ENCODE results near the gene UST. TPM values are rescaled to one million over a fixed set of nuclear protein-coding genes. Genes with fewer than 3 reads are reported as not detected.

UST gene
- total and polyA plus RNA-seq, 7 experiments from 2014 or later = 0.35 to 2.6 (median 0.46) TPM; not detected in 2

DNA sequence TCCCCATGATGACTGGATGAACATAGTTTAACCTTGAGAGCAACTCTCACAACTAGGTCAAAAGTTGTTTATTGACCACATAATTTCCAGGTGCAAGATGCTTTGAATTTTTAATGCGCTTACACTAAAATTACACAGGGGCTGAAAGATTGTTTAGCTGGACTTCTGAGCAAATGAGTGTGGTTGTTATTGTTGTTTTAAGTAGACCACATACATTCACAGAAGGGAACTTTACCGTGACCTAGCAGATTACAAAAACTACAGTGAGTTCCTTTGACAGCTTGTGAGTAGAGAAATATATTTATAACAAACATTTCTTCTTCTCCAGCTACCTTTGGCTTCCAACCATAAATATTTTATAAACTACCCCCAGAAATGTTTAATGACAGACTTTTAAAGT is 178.9 kb downstream of the UST start:
- ChIA-PET POLR2A (no interaction called here), CTCF (no interaction called here)
- Histone ChIP-seq H3K27ac (ENCODE audit: low read depth, low read length) (no peak overlapping the region), H3K4me3 (ENCODE audit: low read length) (no peak overlapping the region), H3K27me3 (ENCODE audit: control insufficient read depth in 2 of 2, insufficient read depth in 2 of 2, low read length in 2 of 2) (no peaks in the 10 kb centered on the region), H3K9me3 (ENCODE audit: control insufficient read depth in 2 of 3, low read length in 3 of 3) (no peaks in the 10 kb centered on the region), H3K36me3 (ENCODE audit: control insufficient read depth in 2 of 3, insufficient read depth in 3 of 3, low read length in 3 of 3) (no peaks in the 10 kb centered on the region), H3K4me1 (ENCODE audit: control insufficient read depth in 2 of 2, insufficient read depth in 2 of 2, low read length in 2 of 2) (no peaks in the 10 kb centered on the region)
- Mint-ChIP-seq H3K9me3 (peaks cover 0 to 2% (median 0%) of the 10 kb centered on the region in 11 donors), H3K4me1 (no peaks in the 10 kb centered on the region), H3K36me3 (peaks cover 0 to under 1% (median 0%) of the 10 kb centered on the region in 5 donors), H3K27me3 (peaks cover 0 to 35% (median 3%) of the 10 kb centered on the region in 5 donors), H3K4me3 (no peak overlapping the region), H3K27ac (no peak overlapping the region)
- DNase-seq (no peak), ATAC-seq (no peak)
- intact Hi-C loops (cut with micrococcal nuclease) = no loop called here

DNA sequence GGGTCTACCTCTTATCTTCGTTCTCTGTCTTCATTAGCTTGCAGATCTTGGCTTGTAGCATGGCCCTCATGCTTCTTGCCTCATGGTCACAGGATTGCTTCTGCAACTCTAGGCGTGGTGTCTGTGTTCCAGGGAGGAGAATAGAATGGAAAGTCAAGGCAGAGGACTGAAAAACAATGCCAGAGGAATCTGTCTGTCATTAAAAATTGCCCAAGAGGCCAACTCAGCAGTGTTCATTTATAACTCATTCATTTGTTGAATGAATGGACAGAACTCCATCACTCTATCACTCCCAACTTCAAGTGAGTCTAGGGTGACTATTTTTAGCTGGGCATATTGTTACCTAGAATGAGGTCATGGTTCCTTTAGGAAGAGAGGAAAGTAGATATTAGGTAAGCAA is 179.6 kb downstream of the UST start:
- DNase-seq = no peak
- Histone ChIP-seq H3K9me3 (ENCODE audit: control insufficient read depth in 2 of 3, low read length in 3 of 3) (no peaks in the 10 kb centered on the region), H3K4me1 (ENCODE audit: control insufficient read depth in 2 of 2, insufficient read depth in 2 of 2, low read length in 2 of 2) (no peaks in the 10 kb centered on the region), H3K4me3 (ENCODE audit: low read length) (no peak overlapping the region), H3K27ac (ENCODE audit: low read depth, low read length) (no peak overlapping the region), H3K36me3 (ENCODE audit: control insufficient read depth in 2 of 3, insufficient read depth in 3 of 3, low read length in 3 of 3) (no peaks in the 10 kb centered on the region), H3K27me3 (ENCODE audit: control insufficient read depth in 2 of 2, insufficient read depth in 2 of 2, low read length in 2 of 2) (no peaks in the 10 kb centered on the region)
- no peak overlapping the region for H3K27ac Mint-ChIP-seq
- POLR2A ChIA-PET = no interaction called here
- no peaks in the 10 kb centered on the region for H3K36me3 Mint-ChIP-seq
- no peak overlapping the region for H3K4me3 Mint-ChIP-seq
- ATAC-seq = no peak
- intact Hi-C loops (cut with micrococcal nuclease) = no loop called here
- H3K4me1 Mint-ChIP-seq = no peaks in the 10 kb centered on the region
- CTCF ChIA-PET = no interaction called here
- peaks cover 0 to 2% (median 0%) of the 10 kb centered on the region in 11 donors for H3K9me3 Mint-ChIP-seq
- H3K27me3 Mint-ChIP-seq = peaks cover 0 to 36% (median 3%) of the 10 kb centered on the region in 5 donors

DNA sequence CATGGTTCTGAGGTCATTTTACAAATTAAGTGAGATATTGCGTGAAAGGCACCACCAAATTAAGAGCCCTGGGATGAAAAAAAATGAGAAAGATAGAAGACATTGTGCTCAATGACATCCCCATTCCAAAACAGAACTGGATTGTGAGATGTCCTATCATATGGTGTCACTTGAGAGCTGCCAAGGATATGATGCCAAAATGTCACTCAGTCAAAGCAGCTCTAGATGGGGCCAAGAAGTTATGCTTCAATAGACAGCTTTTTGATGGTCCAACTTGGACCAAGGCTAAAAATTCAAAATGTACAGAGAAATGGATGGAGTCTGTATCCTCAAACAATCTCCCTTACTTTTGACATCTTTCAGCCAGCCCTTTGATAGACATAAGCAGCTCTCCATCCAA is 180.8 kb downstream of the UST start:
- Mint-ChIP-seq H3K27me3 (peaks cover 0 to 37% (median 3%) of the 10 kb centered on the region in 5 donors), H3K9me3 (peaks cover 0 to 2% (median 0%) of the 10 kb centered on the region in 11 donors), H3K27ac (no peak overlapping the region), H3K4me3 (no peak overlapping the region), H3K4me1 (no peaks in the 10 kb centered on the region), H3K36me3 (no peaks in the 10 kb centered on the region)
- Histone ChIP-seq H3K9me3 (ENCODE audit: control insufficient read depth in 2 of 3, low read length in 3 of 3) (no peaks in the 10 kb centered on the region), H3K4me3 (ENCODE audit: low read length) (no peak overlapping the region), H3K27me3 (ENCODE audit: control insufficient read depth in 2 of 2, insufficient read depth in 2 of 2, low read length in 2 of 2) (no peaks in the 10 kb centered on the region), H3K36me3 (ENCODE audit: control insufficient read depth in 2 of 3, insufficient read depth in 3 of 3, low read length in 3 of 3) (no peaks in the 10 kb centered on the region), H3K27ac (ENCODE audit: low read depth, low read length) (no peak overlapping the region), H3K4me1 (ENCODE audit: control insufficient read depth in 2 of 2, insufficient read depth in 2 of 2, low read length in 2 of 2) (no peaks in the 10 kb centered on the region)
- intact Hi-C loops (cut with micrococcal nuclease) = no loop called here
- no peak for ATAC-seq
- CTCF ChIA-PET = interaction anchor here (0.9 kb wide), 1 partner anchor 350 kb away, joined by 3 read pairs; no protein-coding TSS in a partner anchor
- DNase-seq = no peak
- POLR2A ChIA-PET = no interaction called here

DNA sequence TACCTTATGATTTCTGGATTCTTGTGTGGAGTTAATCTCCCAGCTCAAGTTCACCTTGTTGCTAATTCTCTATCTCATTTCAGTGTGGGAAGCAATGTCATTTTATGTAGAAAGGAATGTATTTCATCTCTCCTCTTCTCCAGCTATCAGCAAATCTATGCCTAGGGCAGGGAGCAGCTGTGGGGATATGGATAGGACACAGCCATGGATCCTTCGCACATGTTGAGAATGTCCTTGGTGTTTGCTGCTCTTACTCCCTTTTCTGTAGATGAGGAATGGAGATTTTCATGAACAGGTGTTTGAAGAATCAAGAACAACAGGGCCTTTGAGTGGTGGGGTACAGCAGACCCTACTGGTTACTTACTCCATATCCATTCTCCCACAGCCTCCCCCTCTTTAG is 182.0 kb downstream of the UST start:
- H3K9me3 Mint-ChIP-seq = peaks cover 0 to 2% (median 0%) of the 10 kb centered on the region in 11 donors
- no peak for DNase-seq
- H3K4me1 Mint-ChIP-seq = no peaks in the 10 kb centered on the region
- no peak overlapping the region for H3K4me3 Mint-ChIP-seq
- Histone ChIP-seq H3K27me3 (ENCODE audit: control insufficient read depth in 2 of 2, insufficient read depth in 2 of 2, low read length in 2 of 2) (no peaks in the 10 kb centered on the region), H3K9me3 (ENCODE audit: control insufficient read depth in 2 of 3, low read length in 3 of 3) (no peaks in the 10 kb centered on the region), H3K27ac (ENCODE audit: low read depth, low read length) (no peak overlapping the region), H3K4me1 (ENCODE audit: control insufficient read depth in 2 of 2, insufficient read depth in 2 of 2, low read length in 2 of 2) (no peaks in the 10 kb centered on the region), H3K4me3 (ENCODE audit: low read length) (no peak overlapping the region), H3K36me3 (ENCODE audit: control insufficient read depth in 2 of 3, insufficient read depth in 3 of 3, low read length in 3 of 3) (no peaks in the 10 kb centered on the region)
- ChIA-PET CTCF (no interaction called here), POLR2A (no interaction called here)
- intact Hi-C loops (cut with micrococcal nuclease) = no loop called here
- H3K27ac Mint-ChIP-seq = no peak overlapping the region
- no peaks in the 10 kb centered on the region for H3K36me3 Mint-ChIP-seq
- peaks cover 5 to 44% (median 6%) of the 10 kb centered on the region in 5 donors for H3K27me3 Mint-ChIP-seq
- ATAC-seq = no peak

DNA sequence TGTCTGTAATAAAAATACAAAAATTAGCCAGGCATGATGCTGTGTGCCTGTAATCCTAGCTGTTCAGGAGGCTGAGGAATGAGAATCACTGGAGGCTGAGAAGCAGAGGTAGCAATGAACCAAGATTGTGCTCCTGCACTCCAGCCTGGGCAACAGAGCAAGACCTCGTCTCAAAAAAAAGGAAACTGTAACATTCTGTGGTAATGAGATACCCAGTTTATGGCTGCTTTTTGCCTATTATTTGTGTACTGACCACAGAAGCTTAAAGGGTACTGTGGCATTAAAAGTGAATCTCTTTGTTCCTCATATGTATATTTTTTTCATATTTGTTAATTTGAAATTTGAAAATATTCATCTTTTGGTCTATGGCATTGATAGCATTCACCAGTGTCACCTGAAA is 185.4 kb downstream of the UST start:
- ChIA-PET POLR2A (no interaction called here), CTCF (no interaction called here)
- no peaks in the 10 kb centered on the region for H3K9me3 Mint-ChIP-seq
- no peak overlapping the region for H3K4me3 ChIP-seq (ENCODE audit: low read length)
- ATAC-seq (no peak), DNase-seq (no peak)
- no peaks in the 10 kb centered on the region for H3K36me3 Mint-ChIP-seq
- H3K27me3 ChIP-seq (ENCODE audit: control insufficient read depth in 2 of 2, insufficient read depth in 2 of 2, low read length in 2 of 2) = no peaks in the 10 kb centered on the region
- H3K27ac Mint-ChIP-seq = no peak overlapping the region
- no peaks in the 10 kb centered on the region for H3K9me3 ChIP-seq (ENCODE audit: control insufficient read depth in 2 of 3, low read length in 3 of 3)
- no peak overlapping the region for H3K27ac ChIP-seq (ENCODE audit: low read depth, low read length)
- no peaks in the 10 kb centered on the region for H3K36me3 ChIP-seq (ENCODE audit: control insufficient read depth in 2 of 3, insufficient read depth in 3 of 3, low read length in 3 of 3)
- intact Hi-C loops (cut with micrococcal nuclease) = no loop called here
- H3K4me1 ChIP-seq (ENCODE audit: control insufficient read depth in 2 of 2, insufficient read depth in 2 of 2, low read length in 2 of 2) = no peaks in the 10 kb centered on the region
- H3K4me1 Mint-ChIP-seq = no peaks in the 10 kb centered on the region
- H3K4me3 Mint-ChIP-seq = no peak overlapping the region
- peaks cover 4 to 48% (median 6%) of the 10 kb centered on the region in 5 donors for H3K27me3 Mint-ChIP-seq

DNA sequence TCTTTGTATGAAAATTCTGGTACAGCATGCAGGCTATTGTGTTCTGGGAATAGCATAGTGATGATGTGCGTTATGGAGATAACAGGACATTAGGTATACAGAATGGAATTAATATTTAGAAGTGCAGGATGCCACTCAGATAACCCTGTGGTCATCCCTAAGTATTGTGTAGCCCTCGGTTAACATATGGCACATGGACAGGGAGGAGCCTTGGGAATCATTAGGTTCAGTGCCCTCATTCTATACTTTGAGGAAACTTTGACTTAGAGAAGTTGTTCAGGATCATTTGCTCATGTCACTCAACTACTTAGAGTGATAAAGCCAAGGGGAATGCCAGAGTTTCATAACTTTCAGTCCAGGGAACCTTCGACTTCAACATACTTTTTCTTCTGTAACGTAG is 185.9 kb downstream of the UST start:
- intact Hi-C loops (cut with micrococcal nuclease) = no loop called here
- H3K9me3 Mint-ChIP-seq = no peaks in the 10 kb centered on the region
- H3K36me3 Mint-ChIP-seq = no peaks in the 10 kb centered on the region
- no peak overlapping the region for H3K4me3 Mint-ChIP-seq
- H3K27me3 ChIP-seq (ENCODE audit: control insufficient read depth in 2 of 2, insufficient read depth in 2 of 2, low read length in 2 of 2) = no peaks in the 10 kb centered on the region
- no peak overlapping the region for H3K27ac ChIP-seq (ENCODE audit: low read depth, low read length)
- no peaks in the 10 kb centered on the region for H3K36me3 ChIP-seq (ENCODE audit: control insufficient read depth in 2 of 3, insufficient read depth in 3 of 3, low read length in 3 of 3)
- H3K4me1 Mint-ChIP-seq = no peaks in the 10 kb centered on the region
- ChIA-PET CTCF (no interaction called here), POLR2A (no interaction called here)
- no peaks in the 10 kb centered on the region for H3K9me3 ChIP-seq (ENCODE audit: control insufficient read depth in 2 of 3, low read length in 3 of 3)
- H3K4me3 ChIP-seq (ENCODE audit: low read length) = no peak overlapping the region
- no peak for ATAC-seq
- H3K27me3 Mint-ChIP-seq = peaks cover 4 to 47% (median 6%) of the 10 kb centered on the region in 5 donors
- H3K4me1 ChIP-seq (ENCODE audit: control insufficient read depth in 2 of 2, insufficient read depth in 2 of 2, low read length in 2 of 2) = no peaks in the 10 kb centered on the region
- H3K27ac Mint-ChIP-seq = no peak overlapping the region
- DNase-seq = no peak

DNA sequence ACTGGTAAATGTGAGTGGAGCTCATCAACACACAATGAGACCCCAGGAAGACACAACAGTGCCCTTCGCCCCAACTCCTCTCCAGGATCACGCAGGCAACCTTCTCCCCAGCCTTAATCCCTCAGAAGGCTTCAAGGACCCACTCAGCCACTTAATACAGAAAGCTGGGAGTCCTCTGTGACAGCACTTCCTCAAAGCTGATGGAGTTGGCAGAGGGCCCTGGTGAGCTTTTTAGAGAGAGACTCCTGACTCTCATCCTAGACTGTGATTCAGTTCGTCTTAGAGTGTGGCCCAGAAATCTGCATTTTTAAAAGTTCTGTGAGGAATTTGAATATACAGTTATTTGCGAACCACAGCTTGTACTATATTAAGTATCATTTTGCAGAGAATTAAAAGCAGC is 187.7 kb downstream of the UST start:
- no peaks in the 10 kb centered on the region for H3K27me3 ChIP-seq (ENCODE audit: control insufficient read depth in 2 of 2, insufficient read depth in 2 of 2, low read length in 2 of 2)
- Mint-ChIP-seq H3K36me3 (no peaks in the 10 kb centered on the region), H3K27me3 (peaks cover 4 to 44% (median 6%) of the 10 kb centered on the region in 5 donors), H3K27ac (no peak overlapping the region), H3K4me3 (no peak overlapping the region), H3K9me3 (no peaks in the 10 kb centered on the region), H3K4me1 (no peaks in the 10 kb centered on the region)
- no peak overlapping the region for H3K27ac ChIP-seq (ENCODE audit: low read depth, low read length)
- CTCF ChIA-PET = no interaction called here
- H3K4me1 ChIP-seq (ENCODE audit: control insufficient read depth in 2 of 2, insufficient read depth in 2 of 2, low read length in 2 of 2) = no peaks in the 10 kb centered on the region
- H3K36me3 ChIP-seq (ENCODE audit: control insufficient read depth in 2 of 3, insufficient read depth in 3 of 3, low read length in 3 of 3) = no peaks in the 10 kb centered on the region
- intact Hi-C loops (cut with micrococcal nuclease) = no loop called here
- POLR2A ChIA-PET = no interaction called here
- no peak overlapping the region for H3K4me3 ChIP-seq (ENCODE audit: low read length)
- no peak for ATAC-seq
- H3K9me3 ChIP-seq (ENCODE audit: control insufficient read depth in 2 of 3, low read length in 3 of 3) = no peaks in the 10 kb centered on the region
- DNase-seq = no peak
